PC-3 (cell line): Measurements from ENCODE around the gene PDE6A. TPM values are rescaled to one million over a fixed set of nuclear protein-coding genes. Genes with fewer than 3 reads are reported as not detected.

Experiments used
- ATAC-seq: fragments of 200-7000 bp; cut with Tn5 transposase; 2 replicates; pipeline ENCODE4 v1.9.1; 2020; ENCODE audit warnings: mild to moderate bottlenecking, moderate library complexity
- BruUV-seq: library from RNA; stranded (reverse); fragments of 400-500 nt; replicated peaks from 2 replicates; lab custom pipeline; 2021; lab: Mats Ljungman, UMichigan
- CTCF ChIA-PET: fragments of 300-600 bp; sonication (Branson Sonifier 250); formaldehyde crosslinking; loops from one replicate; lab custom pipeline; 2022; ENCODE audit warnings: antibody characterized with exemption; lab: Charles Lee
- POLR2A ChIA-PET: fragments of 300-600 bp; sonication (Branson Sonifier 250); formaldehyde crosslinking; loops from one replicate; lab custom pipeline; 2022; ENCODE audit warnings: antibody characterized with exemption; ENCODE audit not compliant: unreplicated experiment; lab: Charles Lee
- DNase-seq: peaks from one replicate; pipeline ENCODE4 v3.0.0-alpha.2; 2015
- H2AFZ ChIP-seq: fragments of 300-600 bp; sonication (generic); 2 replicates; pipeline ENCODE4 v1.6.0; 2016; ENCODE audit warnings: antibody characterized with exemption, low read length
- H3F3A ChIP-seq: fragments of 300-600 bp; sonication (generic); one replicate; pipeline ENCODE4 v1.6.0; 2017; ENCODE audit warnings: antibody characterized with exemption, low read length, control low read depth, mild to moderate bottlenecking; ENCODE audit not compliant: unreplicated experiment
- H3K27ac ChIP-seq: fragments of 300-600 bp; sonication (generic); 2 replicates; pipeline ENCODE4 v1.5.1; 2016; ENCODE audit warnings: mild to moderate bottlenecking, low read length
- H3K27me3 ChIP-seq: fragments of 300-600 bp; sonication (generic); 2 replicates; pipeline ENCODE4 v1.6.1; 2016; ENCODE audit warnings: low read length, mixed read lengths
- H3K36me3 ChIP-seq: fragments of 300-600 bp; sonication (generic); 2 replicates; pipeline ENCODE4 v1.6.1; 2016; ENCODE audit warnings: low read depth, mixed run types, low read length, mixed read lengths
- H3K4me1 ChIP-seq: fragments of 300-600 bp; sonication (generic); 2 replicates; pipeline ENCODE4 v1.5.1; 2016; ENCODE audit warnings: low read length; ENCODE audit not compliant: insufficient read depth
- H3K4me2 ChIP-seq: fragments of 300-600 bp; sonication (generic); 2 replicates; pipeline ENCODE4 v1.6.0; 2016; ENCODE audit warnings: low read length
- H3K4me3 ChIP-seq: fragments of 300-600 bp; sonication (generic); 2 replicates; pipeline ENCODE4 v1.5.1; 2016; ENCODE audit warnings: mild to moderate bottlenecking, low read length, mixed read lengths
- H3K79me2 ChIP-seq: fragments of 300-600 bp; sonication (generic); 2 replicates; pipeline ENCODE4 v1.6.1; 2017; ENCODE audit warnings: low read length, mixed read lengths
- H3K9ac ChIP-seq: fragments of 300-600 bp; sonication (generic); 2 replicates; pipeline ENCODE4 v1.6.0; 2016; ENCODE audit warnings: mild to moderate bottlenecking, low read length
- H3K9me2 ChIP-seq: fragments of 300-600 bp; sonication (generic); replicated peaks from 2 replicates; pipeline ENCODE4 v1.6.1; 2016; ENCODE audit warnings: mixed run types, low read length, mixed read lengths
- H3K9me3 ChIP-seq: fragments of 300-600 bp; sonication (generic); 2 replicates; pipeline ENCODE4 v1.6.1; 2016; ENCODE audit warnings: low read length, mixed read lengths
- H4K20me1 ChIP-seq: fragments of 300-600 bp; sonication (generic); 2 replicates; pipeline ENCODE4 v1.6.1; 2016; ENCODE audit warnings: low read length, mixed read lengths
- CTCF ChIP-seq: fragments of 300-600 bp; sonication (generic); conservative IDR thresholded peaks from 2 replicates; pipeline ENCODE4 v1.5.1; 2017; ENCODE audit warnings: antibody characterized with exemption, low read depth, mild to moderate bottlenecking, low read length
- EZH2 ChIP-seq: fragments of 300-600 bp; sonication (generic); IDR thresholded peaks from one replicate; pipeline ENCODE4 v1.6.1; 2017; ENCODE audit warnings: antibody characterized with exemption, mild to moderate bottlenecking, low read length; ENCODE audit not compliant: unreplicated experiment
- EZH2phosphoT487 ChIP-seq: fragments of 300-600 bp; sonication (generic); IDR thresholded peaks from 2 replicates; pipeline ENCODE4 v1.6.1; 2018; ENCODE audit warnings: mild to moderate bottlenecking, antibody characterized with exemption, low read length, borderline replicate concordance
- intact Hi-C: fragments of 100-400 bp; cut with micrococcal nuclease; formaldehyde crosslinking; loops from 2 replicates; pipeline ENCODE4 v1.9.0; 2023
- total RNA-seq: library from RNA; depleted of rRNA; stranded (reverse); fragments of >200 nt; gene quantifications from 2 replicates; pipeline ENCODE4 v1.2.3, GENCODE V29; 2014

The PDE6A gene
- total RNA-seq, 1 experiment from 2014 or later: not detected

- Histone ChIP-seq H3K9me2 (no peaks in the 10 kb centered on the region), H3K79me2 (no peaks in the 10 kb centered on the region), H3K36me3 (no peaks in the 10 kb centered on the region), H2AFZ (no peak overlapping the region), H3F3A (no peaks in the 10 kb centered on the region), H3K27me3 (no peaks in the 10 kb centered on the region), H3K4me2 (no peak overlapping the region), H3K9me3 (no peaks in the 10 kb centered on the region), H4K20me1 (no peaks in the 10 kb centered on the region), H3K9ac (no peak overlapping the region), H3K4me3 (no peak overlapping the region), H3K27ac (no peak overlapping the region), H3K4me1 (no peaks in the 10 kb centered on the region)
- TF ChIP-seq CTCF (no peak), EZH2phosphoT487 (no peak)
- CTCF ChIA-PET: no interaction called here
- ATAC-seq (no peak), DNase-seq (no peak)
- POLR2A ChIA-PET: interaction anchor here (0.6 kb wide), 1 partner anchor 150 kb away, joined by 4 read pairs; no protein-coding TSS in a partner anchor
- no TSS peak for BruUV-seq
- intact Hi-C loops: no loop called here
Measured at GRCh38 chr5:149969181-149969930, 24.8 kb upstream of the PDE6A start.

GRCh38 chr5:149966946-149967345 lies 22.4 kb upstream of the PDE6A start:
- DNase-seq: no peak
- Histone ChIP-seq H4K20me1 (no peaks in the 10 kb centered on the region), H2AFZ (no peak overlapping the region), H3K9ac (no peak overlapping the region), H3K9me3 (no peaks in the 10 kb centered on the region), H3K79me2 (no peaks in the 10 kb centered on the region), H3K36me3 (no peaks in the 10 kb centered on the region), H3K27me3 (no peaks in the 10 kb centered on the region), H3F3A (no peaks in the 10 kb centered on the region), H3K4me2 (no peak overlapping the region), H3K4me1 (no peaks in the 10 kb centered on the region), H3K9me2 (no peaks in the 10 kb centered on the region), H3K4me3 (no peak overlapping the region), H3K27ac (no peak overlapping the region)
- intact Hi-C loops: no loop called here
- CTCF ChIA-PET: interaction anchor here (0.5 to 1.0 kb wide), 4 partner anchors 28 to 717 kb away, joined by 4 to 9 read pairs (median 6); no protein-coding TSS in a partner anchor
- POLR2A ChIA-PET: interaction anchor here (0.6 kb wide), 1 partner anchor 706 kb away, joined by 3 read pairs; no protein-coding TSS in a partner anchor
- TF ChIP-seq EZH2phosphoT487: no peak
- no peak for TF ChIP-seq EZH2
- no peak for TF ChIP-seq CTCF
- ATAC-seq: no peak
- no TSS peak for BruUV-seq

- Histone ChIP-seq H3K4me2 (no peak overlapping the region), H4K20me1 (no peaks in the 10 kb centered on the region), H3K9me3 (no peaks in the 10 kb centered on the region), H3K9me2 (no peaks in the 10 kb centered on the region), H3K27me3 (no peaks in the 10 kb centered on the region), H3K79me2 (peaks cover 6% of the 10 kb centered on the region; the same call in 1 of the 2 replicates), H3K4me1 (peaks cover 18% of the 10 kb centered on the region), H3F3A (no peaks in the 10 kb centered on the region), H3K27ac (no peak overlapping the region), H3K4me3 (no peak overlapping the region), H2AFZ (no peak overlapping the region), H3K36me3 (no peaks in the 10 kb centered on the region), H3K9ac (no peak overlapping the region)
- DNase-seq (no peak), ATAC-seq (no peak)
- ChIA-PET CTCF (no interaction called here), POLR2A (no interaction called here)
- TF ChIP-seq CTCF (no peak), EZH2 (no peak)
- BruUV-seq: no TSS peak
- intact Hi-C loops: no loop called here
Measured at GRCh38 chr5:149963729-149964128, 19.1 kb upstream of the PDE6A start.
